HG03095 (cell line): Measurements from ENCODE around the gene KREMEN1.

Source experiments
- ATAC-seq: cut with Tn5 transposase; IDR thresholded peaks from one replicate; pipeline ENCODE4 v1.9.1; 2021; ENCODE audit warnings: moderate library complexity; ENCODE audit not compliant: unreplicated experiment

Gene KREMEN1

GRCh38 chr22:29148036-29148435 is 75.2 kb downstream of the KREMEN1 start:
- no peak for ATAC-seq

- no peak for ATAC-seq
These were observed 76.0 kb downstream of the KREMEN1 start for GRCh38 chr22:29148826-29149225.

- no peak for ATAC-seq
These were observed 77.2 kb downstream of the KREMEN1 start for GRCh38 chr22:29149841-29150555.

- ATAC-seq = no peak
These were observed 77.9 kb downstream of the KREMEN1 start for GRCh38 chr22:29150701-29151100.

- ATAC-seq = no peak
These were observed 78.5 kb downstream of the KREMEN1 start for GRCh38 chr22:29151316-29151715.

GRCh38 chr22:29152045-29152953 is 79.5 kb downstream of the KREMEN1 start:
- ATAC-seq = no peak

- ATAC-seq = no peak
These were observed 80.3 kb downstream of the KREMEN1 start for GRCh38 chr22:29152954-29153719.

- peak; percentile 70 for ATAC-seq
These were observed 81.7 kb downstream of the KREMEN1 start for GRCh38 chr22:29154364-29155048.

- no peak for ATAC-seq
These were observed 83.1 kb downstream of the KREMEN1 start for GRCh38 chr22:29155966-29156365.

GRCh38 chr22:29156507-29156906 is 83.7 kb downstream of the KREMEN1 start:
- ATAC-seq = no peak

GRCh38 chr22:29157759-29158535 is 85.1 kb downstream of the KREMEN1 start:
- ATAC-seq = no peak

GRCh38 chr22:29158546-29158945 is 85.7 kb downstream of the KREMEN1 start:
- ATAC-seq = no peak

GRCh38 chr22:29163808-29164207 is 91.0 kb downstream of the KREMEN1 start:
- no peak for ATAC-seq

- ATAC-seq = no peak
These were observed 92.7 kb downstream of the KREMEN1 start for GRCh38 chr22:29165321-29166060.

- ATAC-seq = no peak
These were observed 93.3 kb downstream of the KREMEN1 start for GRCh38 chr22:29166180-29166579.

GRCh38 chr22:29167032-29167911 is 94.4 kb downstream of the KREMEN1 start:
- ATAC-seq = peak; percentile 85

- no peak for ATAC-seq
These were observed 98.9 kb downstream of the KREMEN1 start for GRCh38 chr22:29171721-29172120.

- no peak for ATAC-seq
These were observed 99.4 kb downstream of the KREMEN1 start for GRCh38 chr22:29172216-29172615.
